ENCODE results near the gene PHAF1. TPM values are rescaled to one million over a fixed set of nuclear protein-coding genes. Genes with fewer than 3 reads are reported as not detected.

PHAF1 gene
- total RNA-seq, 4 donors from 2014 or later = 14.2 to 22.5 (median 19.3) TPM

DNA sequence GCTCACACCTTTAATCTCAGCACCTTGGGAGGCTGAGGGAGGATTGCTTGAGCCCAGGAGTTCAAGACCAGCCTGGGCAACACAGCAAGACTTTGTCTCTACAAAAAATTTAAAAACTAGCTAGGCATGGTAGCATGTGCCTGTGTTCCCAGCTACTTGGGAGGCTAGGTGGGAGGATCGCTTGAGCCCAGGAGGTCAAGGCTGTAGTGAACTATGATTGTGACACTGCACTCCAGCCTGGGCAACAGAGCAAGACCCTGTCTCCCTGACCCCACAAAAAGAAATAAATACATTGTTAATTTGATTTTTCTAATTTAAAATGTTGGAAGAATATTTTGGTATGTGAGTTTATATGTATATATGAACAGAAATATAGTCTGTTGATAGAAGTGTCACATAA is 22.4 kb upstream of the PHAF1 start:
- Histone ChIP-seq H3K27ac (no peak overlapping the region), H3K9me3 (no peaks in the 10 kb centered on the region), H3K27me3 (no peaks in the 10 kb centered on the region), H3K4me3 (no peak overlapping the region), H3K4me1 (peaks cover 0 to 7% (median 0%) of the 10 kb centered on the region in 3 donors), H3K36me3 (peaks cover 0 to 42% (median 0%) of the 10 kb centered on the region in 3 donors)
- no peak for TF ChIP-seq POLR2A (IDR thresholded peaks at IDR 0.05)
- no peak for TF ChIP-seq CTCF (IDR thresholded peaks at IDR 0.05)
- 100% methylated on average over 1 of the region's 1 CpG for WGBS, 2 donors
- DNase-seq = no peak
- intact Hi-C loops (cut with DNase I) = no loop called here

GRCh38 chr16:67087803-67088202 is 21.9 kb upstream of the PHAF1 start:
- no peak overlapping the region for H3K27ac ChIP-seq
- H3K27me3 ChIP-seq = no peaks in the 10 kb centered on the region
- H3K9me3 ChIP-seq = no peaks in the 10 kb centered on the region
- peaks cover 0 to 44% (median 0%) of the 10 kb centered on the region in 3 donors for H3K36me3 ChIP-seq
- H3K4me1 ChIP-seq = peaks cover 0 to 7% (median 0%) of the 10 kb centered on the region in 3 donors
- TF ChIP-seq CTCF (IDR thresholded peaks at IDR 0.05) = no peak
- no peak for TF ChIP-seq POLR2A (IDR thresholded peaks at IDR 0.05)
- H3K4me3 ChIP-seq = no peak overlapping the region
- DNase-seq = no peak
- intact Hi-C loops (cut with DNase I) = no loop called here

GRCh38 chr16:67088551-67088950 is 21.2 kb upstream of the PHAF1 start:
- intact Hi-C loops (cut with DNase I) = no loop called here
- H3K4me1 ChIP-seq = peaks cover 0 to 7% (median 0%) of the 10 kb centered on the region in 3 donors
- H3K9me3 ChIP-seq = no peaks in the 10 kb centered on the region
- H3K4me3 ChIP-seq = no peak overlapping the region
- H3K27me3 ChIP-seq = no peaks in the 10 kb centered on the region
- H3K27ac ChIP-seq = no peak overlapping the region
- TF ChIP-seq CTCF (IDR thresholded peaks at IDR 0.05) (no peak), POLR2A (IDR thresholded peaks at IDR 0.05) (no peak)
- WGBS, 2 donors = 77 to 78% methylated on average over 4 of the region's 4 CpGs
- DNase-seq = no peak
- peaks cover 0 to 44% (median 0%) of the 10 kb centered on the region in 3 donors for H3K36me3 ChIP-seq

DNA sequence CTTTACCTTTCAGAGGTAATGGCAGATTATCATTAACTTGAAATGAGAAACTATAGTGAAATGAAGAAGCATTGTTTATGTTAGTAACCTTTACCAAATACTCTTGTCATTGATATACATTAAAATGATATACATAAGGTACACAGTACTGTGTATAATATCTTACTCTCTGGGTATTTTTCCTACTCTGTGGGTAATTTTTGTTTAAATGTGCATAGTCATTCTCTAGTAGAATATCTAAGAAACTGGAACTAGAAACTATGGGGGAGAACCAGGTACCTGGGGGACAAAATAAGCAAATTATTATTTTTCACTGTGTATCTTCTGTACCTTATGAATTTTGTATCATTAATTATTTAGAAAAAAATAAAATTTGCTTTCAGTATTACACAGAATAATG is 20.6 kb upstream of the PHAF1 start:
- peaks cover 0 to 43% (median 0%) of the 10 kb centered on the region in 3 donors for H3K36me3 ChIP-seq
- intact Hi-C loops (cut with DNase I) = no loop called here
- no peak overlapping the region for H3K4me3 ChIP-seq
- no peak for DNase-seq
- peaks cover 0 to 7% (median 0%) of the 10 kb centered on the region in 3 donors for H3K4me1 ChIP-seq
- H3K27ac ChIP-seq = no peak overlapping the region
- no peak for TF ChIP-seq CTCF (IDR thresholded peaks at IDR 0.05)
- TF ChIP-seq POLR2A (IDR thresholded peaks at IDR 0.05) = no peak
- no peaks in the 10 kb centered on the region for H3K27me3 ChIP-seq
- H3K9me3 ChIP-seq = no peaks in the 10 kb centered on the region

- 94 to 97% methylated on average over 4 of the region's 4 CpGs for WGBS, 2 donors
- Histone ChIP-seq H3K4me1 (peaks cover 0 to 1% (median 0%) of the 10 kb centered on the region in 3 donors), H3K27me3 (no peaks in the 10 kb centered on the region), H3K36me3 (peaks cover 0 to 43% (median 0%) of the 10 kb centered on the region in 3 donors), H3K9me3 (no peaks in the 10 kb centered on the region), H3K27ac (no peak overlapping the region), H3K4me3 (no peak overlapping the region)
- intact Hi-C loops (cut with DNase I) = no loop called here
- DNase-seq = no peak
- TF ChIP-seq POLR2A (IDR thresholded peaks at IDR 0.05) = no peak
- no peak for TF ChIP-seq CTCF (IDR thresholded peaks at IDR 0.05)
These were observed 17.7 kb upstream of the PHAF1 start for GRCh38 chr16:67091906-67092566.

Data from esophagus squamous epithelium (tissue), 5 donors.